Body of pancreas (tissue), 4 donors: ENCODE measurements around the gene MYO5A.

ENCODE experiments used
- POLR2A ChIP-seq, 3 donors: fragments of 450-650 bp; IDR thresholded peaks; one replicate each; pipeline ENCODE4 v1.6.1; 2016; ENCODE audit warnings: antibody characterized with exemption in 3 of 3, mild to moderate bottlenecking in 2 of 3
- TF ChIP-seq, protein P1 (sequence below), 7 experiments: fragments of 450-650 bp in 4 of 7; fragments of 200-600 bp in 3 of 7; sonication (generic) in 3 of 7; IDR thresholded peaks; one replicate each; pipeline ENCODE4 v1.5.1; 2016 to 2019; ENCODE audit warnings: antibody characterized with exemption in 7 of 7

DNA sequence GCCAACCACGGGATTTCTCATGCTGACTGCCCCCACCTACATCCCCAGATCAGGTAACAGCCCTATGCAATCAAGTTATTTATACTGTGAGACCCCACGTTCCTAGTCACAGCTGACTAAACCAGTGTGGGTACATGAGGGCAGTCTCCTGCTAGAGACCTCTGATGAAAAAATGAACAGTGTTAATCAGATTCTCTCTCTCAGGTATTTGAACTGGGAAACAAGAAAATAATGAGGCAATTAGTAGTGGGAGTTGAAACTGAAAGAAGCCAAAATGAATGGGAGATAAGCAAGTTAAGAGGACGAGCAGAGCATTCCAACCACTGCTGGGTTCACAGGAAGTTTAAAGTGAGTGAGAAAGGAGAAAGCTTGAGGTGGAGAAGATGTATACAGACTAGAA, 134.6 kb downstream of the MYO5A start:
- no peak for TF ChIP-seq POLR2A (IDR thresholded peaks at IDR 0.05)
- TF ChIP-seq, protein P1, sequence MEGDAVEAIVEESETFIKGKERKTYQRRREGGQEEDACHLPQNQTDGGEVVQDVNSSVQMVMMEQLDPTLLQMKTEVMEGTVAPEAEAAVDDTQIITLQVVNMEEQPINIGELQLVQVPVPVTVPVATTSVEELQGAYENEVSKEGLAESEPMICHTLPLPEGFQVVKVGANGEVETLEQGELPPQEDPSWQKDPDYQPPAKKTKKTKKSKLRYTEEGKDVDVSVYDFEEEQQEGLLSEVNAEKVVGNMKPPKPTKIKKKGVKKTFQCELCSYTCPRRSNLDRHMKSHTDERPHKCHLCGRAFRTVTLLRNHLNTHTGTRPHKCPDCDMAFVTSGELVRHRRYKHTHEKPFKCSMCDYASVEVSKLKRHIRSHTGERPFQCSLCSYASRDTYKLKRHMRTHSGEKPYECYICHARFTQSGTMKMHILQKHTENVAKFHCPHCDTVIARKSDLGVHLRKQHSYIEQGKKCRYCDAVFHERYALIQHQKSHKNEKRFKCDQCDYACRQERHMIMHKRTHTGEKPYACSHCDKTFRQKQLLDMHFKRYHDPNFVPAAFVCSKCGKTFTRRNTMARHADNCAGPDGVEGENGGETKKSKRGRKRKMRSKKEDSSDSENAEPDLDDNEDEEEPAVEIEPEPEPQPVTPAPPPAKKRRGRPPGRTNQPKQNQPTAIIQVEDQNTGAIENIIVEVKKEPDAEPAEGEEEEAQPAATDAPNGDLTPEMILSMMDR (IDR thresholded peaks at IDR 0.05) = no peak
